AG09319 (cell line): ENCODE measurements around the gene CCNB3.
"Not testable (repeated sequence)": the region's sequence is repeated elsewhere in the genome, so short reads cannot be mapped to it uniquely, and the experiment has no call there.

ENCODE experiments used
- DNase-seq: peaks from one replicate; pipeline ENCODE4 v3.0.0-alpha.2; 2010; ENCODE audit warnings: low read depth; ENCODE audit errors: extremely low read depth
- CTCF ChIP-seq: IDR thresholded peaks from 2 replicates; pipeline ENCODE4 v1.5.1; 2011; ENCODE audit warnings: low read depth, mild to moderate bottlenecking, inconsistent platforms, low read length, moderate library complexity

The CCNB3 gene

DNA sequence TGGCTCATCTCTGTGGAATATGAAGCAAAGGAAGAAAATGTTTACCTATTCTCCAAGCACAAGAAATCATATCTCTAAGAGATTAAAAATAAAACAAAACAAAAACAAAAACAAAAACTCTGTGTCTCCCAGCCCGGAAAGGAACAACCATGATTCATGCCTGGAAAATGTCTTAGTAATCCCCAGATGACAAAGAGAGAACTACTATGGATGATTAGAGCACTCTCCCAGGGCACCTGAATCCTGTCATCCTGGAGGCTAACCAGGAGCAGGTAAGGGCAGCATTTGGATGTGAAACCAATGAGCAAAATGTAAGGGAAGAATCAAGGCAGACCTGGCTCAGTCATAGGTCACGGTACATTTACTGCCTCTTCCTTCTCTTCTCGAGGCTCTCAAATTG, 2.0 kb upstream of the CCNB3 start:
- TF ChIP-seq CTCF: no peak
- no peak for DNase-seq

GRCh38 chrX:50206753-50207152, 2.2 kb downstream of the CCNB3 start:
- DNase-seq: no peak

DNA sequence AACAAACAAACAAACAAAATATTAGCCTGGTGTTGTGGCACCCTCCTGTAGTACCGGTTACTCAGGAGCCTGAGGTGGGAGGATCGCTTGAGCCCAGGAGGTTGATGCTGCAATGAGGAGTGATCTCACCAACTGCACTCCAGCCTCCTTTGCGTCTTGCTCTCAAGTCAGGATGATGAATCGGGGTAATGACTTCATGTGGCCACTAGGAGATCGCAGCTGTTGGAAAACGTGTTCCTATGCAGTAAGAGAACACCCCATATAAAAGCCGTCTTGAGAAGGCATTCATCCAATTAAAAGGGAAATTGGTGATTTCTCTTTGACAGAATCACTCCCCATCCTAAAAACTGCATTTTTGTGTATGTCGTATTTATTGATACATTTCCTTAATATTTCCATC, 6.9 kb downstream of the CCNB3 start:
- no peak for DNase-seq
- TF ChIP-seq CTCF: peak; percentile 15

More at GRCh38 chrX:50206753-50207152, 2.2 kb downstream of the CCNB3 start:
- TF ChIP-seq CTCF: no peak

- no peak for TF ChIP-seq CTCF
- DNase-seq: no peak
Measured at GRCh38 chrX:50281253-50281652, 76.7 kb downstream of the CCNB3 start.

- no peak for DNase-seq
- no peak for TF ChIP-seq CTCF
Measured at GRCh38 chrX:50327235-50327634, 122.7 kb downstream of the CCNB3 start.

DNA sequence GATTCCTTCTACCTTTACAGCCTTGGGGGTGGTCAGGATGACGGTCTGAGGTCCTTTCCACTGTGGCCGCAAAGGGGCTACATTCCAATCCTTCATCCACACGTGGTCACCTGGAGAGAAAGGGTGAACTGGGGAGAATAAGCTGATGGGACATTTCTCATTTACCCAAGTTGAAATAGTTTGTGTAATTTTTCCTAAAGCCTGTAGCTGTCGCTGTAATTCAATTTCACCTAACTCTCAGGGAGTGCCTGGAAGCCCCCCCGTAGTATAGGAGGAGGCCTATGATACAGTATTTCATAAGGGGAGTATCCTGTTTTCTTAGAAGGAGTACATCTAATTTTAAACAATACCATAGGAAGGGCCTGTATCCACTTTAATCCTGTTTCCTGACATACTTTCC, 128.1 kb downstream of the CCNB3 start:
- not testable (repeated sequence) for DNase-seq

DNA sequence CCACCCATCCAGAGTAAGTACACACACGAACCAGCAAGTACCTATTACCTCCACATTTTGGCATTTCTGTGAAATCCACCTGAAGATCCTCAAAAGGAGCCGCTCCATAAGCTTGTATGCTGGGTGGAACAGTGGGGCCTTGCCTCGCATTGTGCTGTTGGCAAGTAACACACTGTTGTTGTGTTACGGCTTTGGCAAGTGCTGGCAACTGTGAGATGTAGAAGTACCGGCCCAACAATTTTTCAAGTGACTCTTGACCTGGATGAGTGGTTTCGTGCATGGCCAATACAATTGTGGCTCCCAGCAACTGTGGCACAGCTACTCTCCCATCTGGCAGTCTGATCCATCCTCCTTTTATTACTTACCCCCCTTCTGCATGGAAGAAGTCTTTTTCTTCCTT, 128.7 kb downstream of the CCNB3 start:
- no peak for DNase-seq
- TF ChIP-seq CTCF: no peak

DNA sequence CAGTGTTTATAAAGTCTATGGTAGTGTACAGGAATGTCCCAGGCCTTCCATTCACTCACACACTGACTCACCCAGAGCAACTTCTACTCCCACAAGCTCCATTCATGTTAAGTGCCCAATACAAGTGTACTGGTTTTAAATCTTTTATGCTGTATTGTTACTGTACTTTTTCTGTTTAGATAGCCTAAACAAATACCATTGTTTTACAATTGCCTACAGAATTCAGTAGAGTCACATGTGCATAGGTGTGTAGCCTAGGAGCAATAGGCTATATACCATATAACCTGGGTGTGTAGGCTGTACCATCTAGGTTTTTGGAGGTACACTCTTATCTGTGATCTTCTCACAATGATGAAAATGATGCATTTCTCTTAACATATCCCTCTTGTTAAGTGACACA, 139.4 kb downstream of the CCNB3 start:
- DNase-seq: no peak
- no peak for TF ChIP-seq CTCF
